Psoas muscle (tissue), 8 donors: ENCODE data around the gene PRR20G. TPM values are rescaled to one million over a fixed set of nuclear protein-coding genes. Genes with fewer than 3 reads are reported as not detected.

Experiments used
- ATAC-seq, 4 donors: fragments of 200-7000 bp; cut with Tn5 transposase; one replicate each; pipeline ENCODE4 v1.9.1; 2020; ENCODE audit warnings: moderate library complexity in 3 of 4, mild to moderate bottlenecking in 2 of 4
- DNase-seq, 2 donors: peaks; one replicate each; pipeline ENCODE4 v3.0.0-alpha.2; 2020
- H3K27ac ChIP-seq: fragments of 200-600 bp; one replicate; pipeline ENCODE4 v1.8.0; 2022
- H3K27me3 ChIP-seq, 3 donors: fragments of 200-600 bp in 1 of 3; one replicate each; pipeline versions ENCODE4 v1.6.1 to v1.8.0; 2013 to 2022; ENCODE audit warnings: low read length in 2 of 3, mild to moderate bottlenecking in 2 of 3, moderate library complexity in 1 of 3; ENCODE audit not compliant: insufficient read depth in 3 of 3
- H3K36me3 ChIP-seq, 2 donors: fragments of 200-600 bp in 1 of 2; one replicate each; pipeline versions ENCODE4 v1.6.1 to v1.8.0; 2013 to 2022; ENCODE audit warnings: low read depth in 1 of 2, mild to moderate bottlenecking in 1 of 2, moderate library complexity in 1 of 2; ENCODE audit not compliant: insufficient read depth in 1 of 2
- H3K4me1 ChIP-seq: fragments of 200-600 bp; one replicate; pipeline ENCODE4 v1.8.0; 2022
- H3K4me3 ChIP-seq: fragments of 200-600 bp; one replicate; pipeline ENCODE4 v1.8.0; 2022; ENCODE audit warnings: mild to moderate bottlenecking
- H3K9me3 ChIP-seq: fragments of 200-600 bp; one replicate; pipeline ENCODE4 v1.8.0; 2022
- CTCF ChIP-seq: fragments of 200-600 bp; IDR thresholded peaks from one replicate; pipeline ENCODE4 v1.8.0; 2022; ENCODE audit warnings: antibody characterized with exemption
- WGBS, 3 donors: extraction: QIAGEN DNeasy Blood & Tissue Kit; methylation state at CpG; one replicate each; pipeline versions ENCODE4 v1.1.6 to v1.1.7; 2013; 5-methylcytosine and 5-hydroxymethylcytosine counted together
- intact Hi-C, 2 donors: fragments of 100-400 bp; cut with DNase I; formaldehyde crosslinking; loops; one replicate each; pipeline versions ENCODE4 v1.11.0 to v1.14.2; 2022
- polyA plus RNA-seq, 3 donors: library from polyadenylated mRNA; stranded (reverse); fragments of 200-250 nt; gene quantifications; one replicate each; pipeline ENCODE4 v1.2.3, GENCODE V29; 2013
- total RNA-seq, 4 donors: library from RNA; stranded (reverse); fragmentation: NEBNext Ultra II Directional in 2 of 4; extraction: Animal tissue kit (Norgen Biotek cat#: 25700) in 2 of 4; gene quantifications; one replicate each; pipeline versions ENCODE4 v1.2.1 to v1.2.4, GENCODE V29; 2021 to 2023
- donor health status: healthy with polysubstance abuse.
- donor health status: DM: no; HTN: no; CAD: no; lungs with moderate emphysema.
- donor health status: Bipolar disorder and iron deficiency.
- donor health status: healthy.
- donor health status: DM: yes; HTN: yes; CAD: no.
- donor health status: DM: no; HTN: no; CAD: no.
- donor health status: DM: no; HTN: no; CAD: no.
- donor health status: DM: yes; HTN: yes; CAD: no.

Gene PRR20G
- total and polyA plus RNA-seq, 7 donors, result not detected

- no peak for ATAC-seq
- no peak overlapping the region for H3K4me3 ChIP-seq
- WGBS, 3 donors, result 71 to 77% (median 77%) methylated on average over 2 of the region's 2 CpGs
- peaks cover 0 to 6% (median 0%) of the 10 kb centered on the region in 3 donors for H3K27me3 ChIP-seq
- no peak for DNase-seq
- no peaks in the 10 kb centered on the region for H3K4me1 ChIP-seq
- TF ChIP-seq CTCF, result no peak
- peaks cover 28% of the 10 kb centered on the region for H3K9me3 ChIP-seq
- H3K27ac ChIP-seq, result no peak overlapping the region
- H3K36me3 ChIP-seq, result no peaks in the 10 kb centered on the region
- intact Hi-C loops, result no loop called here
These were observed 41.9 kb upstream of the PRR20G start for GRCh38 chr3:127329631-127330285.

- no peak for DNase-seq
- Histone ChIP-seq H3K36me3 (no peaks in the 10 kb centered on the region), H3K27me3 (peaks cover 0 to 6% (median 0%) of the 10 kb centered on the region in 3 donors), H3K27ac (no peak overlapping the region), H3K9me3 (peaks cover 17% of the 10 kb centered on the region), H3K4me3 (no peak overlapping the region), H3K4me1 (no peaks in the 10 kb centered on the region)
- ATAC-seq, result no peak
- no peak for TF ChIP-seq CTCF
- intact Hi-C loops, result no loop called here
These were observed 40.6 kb upstream of the PRR20G start for GRCh38 chr3:127328421-127328820.

GRCh38 chr3:127326341-127326740, 38.5 kb upstream of the PRR20G start:
- Histone ChIP-seq H3K4me1 (no peaks in the 10 kb centered on the region), H3K9me3 (peaks cover 12% of the 10 kb centered on the region), H3K27ac (no peak overlapping the region), H3K27me3 (peaks cover 0 to 6% (median 0%) of the 10 kb centered on the region in 3 donors), H3K4me3 (no peak overlapping the region), H3K36me3 (no peaks in the 10 kb centered on the region)
- DNase-seq, result no peak
- no peak for TF ChIP-seq CTCF
- no peak for ATAC-seq
- intact Hi-C loops, result no loop called here

- Histone ChIP-seq H3K27me3 (peaks cover 0 to 6% (median 0%) of the 10 kb centered on the region in 3 donors), H3K36me3 (no peaks in the 10 kb centered on the region), H3K9me3 (peaks cover 8% of the 10 kb centered on the region), H3K4me1 (no peaks in the 10 kb centered on the region), H3K4me3 (no peak overlapping the region), H3K27ac (no peak overlapping the region)
- ATAC-seq (peak in 3 of 4 donors; percentile 43 to 69 (median 68)), DNase-seq (peak; percentile 64 to 86)
- no peak for TF ChIP-seq CTCF
- WGBS, 3 donors, result 83 to 93% (median 86%) methylated on average over 1 of the region's 1 CpG
- intact Hi-C loops, result no loop called here
These were observed 37.7 kb upstream of the PRR20G start for GRCh38 chr3:127325629-127325961.
